Subcutaneous adipose tissue (tissue), 4 donors: ENCODE data around the gene PCDHGA10. TPM values are rescaled to one million over a fixed set of nuclear protein-coding genes. Genes with fewer than 3 reads are reported as not detected.
"Not testable (repeated sequence)": the region's sequence is repeated elsewhere in the genome, so short reads cannot be mapped to it uniquely, and the experiment has no call there.

Experiments used
- CTCF ChIP-seq: fragments of 450-650 bp; IDR thresholded peaks from one replicate; pipeline ENCODE4 v1.5.1; 2016; ENCODE audit warnings: low read depth, mild to moderate bottlenecking, control low read depth, antibody characterized with exemption, moderate library complexity
- total RNA-seq, 4 donors: library from RNA; depleted of rRNA; stranded (reverse); fragments of >200 nt; gene quantifications; one replicate each; pipeline ENCODE4 v1.1.0, GENCODE V29; 2016

The PCDHGA10 gene
- total RNA-seq, 4 donors from 2014 or later = 4.4 to 6.0 (median 4.6) TPM

- TF ChIP-seq CTCF = no peak
Measured at GRCh38 chr5:141413540-141414069, 818 bp downstream of the PCDHGA10 start.

DNA sequence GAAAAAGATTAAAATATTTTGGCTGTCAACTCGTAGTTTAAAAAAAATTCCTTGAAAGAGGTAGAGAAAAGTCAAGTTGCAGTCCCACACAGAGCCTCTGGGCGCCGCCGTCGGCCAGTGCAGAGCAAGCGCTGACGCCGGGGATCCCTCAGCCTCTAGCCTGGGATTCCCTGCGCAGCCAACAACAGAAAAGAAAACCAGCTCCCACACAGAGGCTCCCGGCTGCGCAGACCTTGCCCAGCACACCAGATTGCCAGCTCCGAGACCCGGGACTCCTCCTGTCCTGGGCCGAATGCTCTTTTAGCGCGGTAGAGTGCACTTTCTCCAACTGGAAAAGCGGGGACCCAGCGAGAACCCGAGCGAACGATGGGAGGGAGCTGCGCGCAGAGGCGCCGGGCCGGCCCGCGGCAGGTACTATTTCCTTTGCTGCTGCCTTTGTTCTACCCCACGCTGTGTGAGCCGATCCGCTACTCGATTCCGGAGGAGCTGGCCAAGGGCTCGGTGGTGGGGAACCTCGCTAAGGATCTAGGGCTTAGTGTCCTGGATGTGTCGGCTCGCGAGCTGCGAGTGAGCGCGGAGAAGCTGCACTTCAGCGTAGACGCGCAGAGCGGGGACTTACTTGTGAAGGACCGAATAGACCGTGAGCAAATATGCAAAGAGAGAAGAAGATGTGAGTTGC lies 4.8 kb downstream of the PCDHGA10 start, which contains the start of gene PCDHGB7:
PCDHGB7 (plus strand) TSS at position 184 of the 679 bp plus-strand sequence; CDS start at position 367, 183 bp downstream.
- not testable (repeated sequence) for TF ChIP-seq CTCF

DNA sequence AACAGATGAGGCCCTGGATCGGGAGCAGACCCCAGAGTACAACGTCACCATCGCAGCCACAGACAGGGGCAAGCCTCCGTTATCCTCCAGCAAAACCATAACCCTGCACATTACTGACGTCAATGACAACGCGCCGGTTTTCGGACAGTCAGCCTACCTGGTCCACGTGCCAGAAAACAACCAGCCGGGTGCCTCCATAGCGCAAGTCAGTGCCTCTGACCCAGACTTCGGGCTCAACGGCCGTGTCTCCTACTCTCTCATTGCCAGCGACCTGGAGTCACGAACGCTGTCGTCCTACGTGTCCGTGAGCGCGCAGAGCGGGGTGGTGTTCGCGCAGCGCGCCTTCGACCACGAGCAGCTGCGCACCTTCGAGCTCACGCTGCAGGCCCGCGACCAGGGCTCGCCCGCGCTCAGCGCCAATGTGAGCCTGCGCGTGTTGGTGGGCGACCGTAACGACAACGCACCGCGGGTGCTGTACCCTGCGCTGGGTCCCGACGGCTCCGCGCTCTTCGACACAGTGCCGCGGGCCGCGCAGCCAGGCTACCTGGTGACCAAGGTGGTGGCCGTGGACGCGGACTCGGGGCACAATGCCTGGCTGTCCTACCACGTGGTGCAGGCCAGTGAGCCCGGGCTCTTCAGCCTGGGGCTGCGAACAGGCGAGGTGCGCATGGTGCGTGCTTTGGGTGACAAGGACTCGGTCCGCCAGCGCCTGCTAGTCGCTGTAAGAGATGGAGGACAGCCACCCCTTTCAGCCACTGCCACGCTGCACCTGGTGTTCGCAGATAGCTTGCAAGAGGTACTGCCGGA lies 6.5 kb downstream of the PCDHGA10 start:
- TF ChIP-seq CTCF = no peak

DNA sequence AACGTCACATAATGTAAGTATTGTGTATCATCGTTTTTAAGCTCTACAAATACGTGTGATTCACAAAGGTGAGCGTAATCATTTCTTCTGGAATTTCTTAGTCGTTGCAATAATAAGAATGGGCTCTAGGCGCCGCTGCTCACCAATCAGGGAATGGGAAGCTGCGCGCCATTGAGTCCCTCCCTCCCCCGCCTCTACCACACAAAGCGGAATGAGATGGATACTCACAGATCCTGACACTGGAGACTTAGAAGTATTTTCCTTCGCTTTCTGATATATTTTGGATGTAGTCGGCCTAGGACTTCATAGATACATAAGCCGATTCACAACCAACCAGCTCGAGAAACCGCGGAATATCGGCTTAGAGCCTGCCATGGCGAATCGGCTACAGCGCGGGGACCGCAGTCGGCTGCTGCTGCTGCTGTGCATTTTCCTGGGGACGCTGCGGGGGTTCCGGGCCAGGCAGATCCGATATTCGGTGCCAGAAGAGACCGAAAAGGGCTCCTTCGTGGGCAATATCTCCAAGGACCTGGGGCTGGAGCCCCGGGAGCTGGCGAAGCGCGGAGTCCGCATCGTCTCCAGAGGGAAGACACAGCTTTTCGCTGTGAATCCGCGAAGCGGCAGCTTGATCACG lies 8.2 kb downstream of the PCDHGA10 start, which contains the start of gene PCDHGA11:
PCDHGA11 (plus strand) TSS at position 197 of the 634 bp plus-strand sequence; CDS start at position 374, 177 bp downstream.
- no peak for TF ChIP-seq CTCF

- TF ChIP-seq CTCF = no peak
Measured at GRCh38 chr5:141421489-141421855, 8.7 kb downstream of the PCDHGA10 start.

DNA sequence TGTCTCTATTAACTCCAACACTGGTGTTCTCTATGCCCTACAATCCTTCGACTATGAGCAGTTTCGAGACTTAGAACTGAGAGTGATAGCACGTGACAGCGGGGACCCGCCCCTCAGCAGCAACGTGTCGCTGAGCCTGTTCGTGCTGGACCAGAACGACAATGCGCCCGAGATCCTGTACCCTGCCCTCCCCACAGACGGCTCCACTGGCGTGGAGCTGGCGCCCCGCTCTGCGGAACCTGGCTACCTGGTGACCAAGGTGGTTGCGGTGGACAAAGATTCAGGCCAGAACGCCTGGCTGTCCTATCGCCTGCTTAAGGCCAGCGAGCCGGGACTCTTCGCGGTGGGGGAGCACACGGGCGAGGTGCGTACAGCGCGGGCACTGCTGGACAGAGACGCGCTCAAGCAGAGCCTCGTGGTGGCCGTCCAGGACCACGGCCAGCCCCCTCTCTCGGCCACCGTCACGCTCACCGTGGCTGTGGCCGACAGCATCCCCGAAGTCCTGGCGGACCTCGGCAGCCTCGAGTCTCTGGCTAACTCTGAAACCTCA lies 10.0 kb downstream of the PCDHGA10 start:
- no peak for TF ChIP-seq CTCF
